ENCODE results near the gene SLC25A2.

DNA sequence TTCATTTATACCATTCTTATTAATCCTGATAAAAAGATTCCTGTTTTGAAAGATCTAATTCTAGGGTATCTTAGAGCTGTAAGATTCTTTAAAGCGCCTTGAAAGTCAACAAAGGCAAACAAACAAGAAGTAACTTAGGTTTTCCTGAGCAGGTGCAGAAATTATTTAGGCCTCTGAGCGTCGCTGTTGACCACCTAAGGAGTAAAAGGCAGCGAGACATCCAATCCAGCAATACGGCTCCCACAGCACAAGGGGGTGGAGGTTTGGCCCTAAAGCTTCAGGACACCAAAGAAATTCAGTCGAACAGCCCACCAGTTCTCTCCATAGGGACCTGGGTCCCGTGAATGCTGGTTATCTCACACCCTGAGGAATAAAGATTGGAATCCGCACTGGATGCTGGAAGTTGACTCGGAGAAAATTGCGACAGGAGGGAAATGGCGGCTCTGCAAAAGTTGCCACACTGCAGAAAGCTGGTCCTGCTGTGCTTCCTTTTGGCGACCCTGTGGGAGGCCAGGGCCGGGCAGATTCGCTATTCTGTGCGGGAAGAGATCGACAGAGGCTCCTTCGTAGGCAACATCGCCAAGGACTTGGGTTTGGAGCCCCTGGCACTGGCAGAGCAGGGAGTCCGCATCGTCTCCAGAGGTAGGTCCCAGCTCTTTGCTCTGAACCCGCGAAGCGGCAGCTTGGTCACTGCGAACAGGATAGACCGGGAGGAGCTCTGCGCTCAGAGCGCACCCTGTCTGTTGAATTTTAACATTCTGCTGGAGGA, 34.9 kb upstream of the SLC25A2 start, which contains the start of gene PCDHGA2:
- no peak for TF ChIP-seq POLR2A (IDR thresholded peaks at IDR 0.05; ENCODE audit: low read depth, low read length)
- no peak for TF ChIP-seq POLR2AphosphoS5 (IDR thresholded peaks at IDR 0.05; ENCODE audit: low read depth, low read length)
- no peak for TF ChIP-seq TAF1 (IDR thresholded peaks at IDR 0.05; ENCODE audit: borderline replicate concordance, low read depth, low read length)

All from GM12892 (cell line).